ENCODE results near the gene GRIK5. TPM values are rescaled to one million over a fixed set of nuclear protein-coding genes. Genes with fewer than 3 reads are reported as not detected.
A peak's percentile ranks its signal among the peaks of the same experiment; 100 is the strongest.

GRIK5 gene
- total and polyA plus RNA-seq, 2 donors, result 0.33 to 1.7 TPM

GRCh38 chr19:41999071-41999877, 70.7 kb downstream of the GRIK5 start:
- Histone ChIP-seq H3K27me3 (ENCODE audit: control insufficient read depth in 2 of 2, insufficient read depth in 1 of 2, low read length in 1 of 2) (peaks cover 49 to 78% of the 10 kb centered on the region in 2 donors), H3K36me3 (ENCODE audit: control insufficient read depth in 2 of 2, insufficient read depth in 2 of 2, low read length in 1 of 2) (no peaks in the 10 kb centered on the region), H3K27ac (ENCODE audit: low read depth in 1 of 2, low read length in 1 of 2) (no peak overlapping the region), H3K9me3 (ENCODE audit: control insufficient read depth in 2 of 2, insufficient read depth in 1 of 2, low read length in 1 of 2) (peaks cover 1 to 3% of the 10 kb centered on the region in 2 donors), H3K4me1 (ENCODE audit: control insufficient read depth in 2 of 2, insufficient read depth in 2 of 2, low read length in 2 of 2) (peaks cover 14 to 25% of the 10 kb centered on the region in 2 donors), H3K4me3 (ENCODE audit: low read length in 2 of 2) (peak overlapping the region in 1 of 2 donors; percentile 19)
- WGBS, result 17% methylated on average over 55 of the region's 55 CpGs
- DNase-seq (ENCODE audit: low read depth in 6 of 9, low spot score in 9 of 9), result peak in 1 of 9 donors; percentile 16

DNA sequence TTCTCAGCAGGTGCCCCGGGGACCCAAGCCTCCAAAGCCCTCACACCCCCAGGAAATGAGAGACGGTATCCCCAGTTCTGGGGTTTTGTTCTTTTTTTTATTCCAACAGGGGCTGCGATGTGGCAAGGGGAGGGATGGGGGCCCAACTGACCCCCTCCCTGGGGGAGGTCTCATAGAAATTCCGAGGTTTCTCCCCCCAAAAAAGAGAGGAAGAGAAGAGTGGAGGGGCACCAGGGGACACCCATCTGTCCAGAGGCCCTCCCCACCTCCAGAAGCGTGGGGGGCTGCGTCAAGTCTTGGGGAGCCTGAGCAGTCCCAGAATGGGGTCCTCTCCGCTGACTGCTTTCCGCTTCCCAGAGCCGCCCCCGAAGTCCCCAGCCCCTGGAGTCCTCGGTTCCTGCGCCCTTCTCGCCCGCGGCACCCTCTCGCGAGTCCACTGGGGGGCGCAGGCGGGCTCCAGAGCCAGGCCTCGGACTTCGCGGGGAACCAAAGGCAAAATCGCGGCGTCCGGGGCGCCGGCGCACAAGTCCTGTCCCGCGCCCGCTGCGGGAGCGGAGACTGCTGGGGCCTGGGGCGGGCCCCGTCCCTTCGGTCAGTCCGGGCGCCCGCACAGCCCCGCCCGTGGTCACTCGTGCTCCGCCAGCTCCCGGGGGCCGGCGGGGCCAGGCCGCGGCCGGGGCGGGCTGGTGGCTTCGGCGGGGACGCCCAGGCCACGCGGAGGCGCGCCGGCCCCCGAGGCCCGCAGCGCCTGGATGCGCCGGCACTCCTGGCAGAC, 71.6 kb downstream of the GRIK5 start:
- Histone ChIP-seq H3K27me3 (ENCODE audit: control insufficient read depth in 2 of 2, insufficient read depth in 1 of 2, low read length in 1 of 2) (peaks cover 49 to 83% of the 10 kb centered on the region in 2 donors), H3K9me3 (ENCODE audit: control insufficient read depth in 2 of 2, insufficient read depth in 1 of 2, low read length in 1 of 2) (peaks cover 1 to 3% of the 10 kb centered on the region in 2 donors), H3K36me3 (ENCODE audit: control insufficient read depth in 2 of 2, insufficient read depth in 2 of 2, low read length in 1 of 2) (no peaks in the 10 kb centered on the region), H3K4me1 (ENCODE audit: control insufficient read depth in 2 of 2, insufficient read depth in 2 of 2, low read length in 2 of 2) (peaks cover 16 to 29% of the 10 kb centered on the region in 2 donors), H3K27ac (ENCODE audit: low read depth in 1 of 2, low read length in 1 of 2) (no peak overlapping the region), H3K4me3 (ENCODE audit: low read length in 2 of 2) (peak overlapping the region in 1 of 2 donors; percentile 20)
- 4% methylated on average over 64 of the region's 64 CpGs for WGBS
- peak in 2 of 9 donors; percentile 39 to 40 for DNase-seq (ENCODE audit: low read depth in 6 of 9, low spot score in 9 of 9)

- no peak overlapping the region for H3K27ac ChIP-seq (ENCODE audit: low read depth in 1 of 2, low read length in 1 of 2)
- H3K36me3 ChIP-seq (ENCODE audit: control insufficient read depth in 2 of 2, insufficient read depth in 2 of 2, low read length in 1 of 2), result no peaks in the 10 kb centered on the region
- peak in 2 of 9 donors; percentile 26 to 52 for DNase-seq (ENCODE audit: low read depth in 6 of 9, low spot score in 9 of 9)
- H3K27me3 ChIP-seq (ENCODE audit: control insufficient read depth in 2 of 2, insufficient read depth in 1 of 2, low read length in 1 of 2), result peaks cover 49 to 87% of the 10 kb centered on the region in 2 donors
- WGBS, result 5% methylated on average over 14 of the region's 14 CpGs
- H3K4me3 ChIP-seq (ENCODE audit: low read length in 2 of 2), result peak overlapping the region in 1 of 2 donors; percentile 20
- H3K4me1 ChIP-seq (ENCODE audit: control insufficient read depth in 2 of 2, insufficient read depth in 2 of 2, low read length in 2 of 2), result peaks cover 20 to 33% of the 10 kb centered on the region in 2 donors
- peaks cover 1 to 3% of the 10 kb centered on the region in 2 donors for H3K9me3 ChIP-seq (ENCODE audit: control insufficient read depth in 2 of 2, insufficient read depth in 1 of 2, low read length in 1 of 2)
These were observed 72.2 kb downstream of the GRIK5 start for GRCh38 chr19:41997851-41998229.

- H3K9me3 ChIP-seq (ENCODE audit: control insufficient read depth in 2 of 2, insufficient read depth in 1 of 2, low read length in 1 of 2), result peaks cover 1 to 3% of the 10 kb centered on the region in 2 donors
- peaks cover 20 to 33% of the 10 kb centered on the region in 2 donors for H3K4me1 ChIP-seq (ENCODE audit: control insufficient read depth in 2 of 2, insufficient read depth in 2 of 2, low read length in 2 of 2)
- peak in 4 of 9 donors; percentile 28 to 52 (median 40) for DNase-seq (ENCODE audit: low read depth in 6 of 9, low spot score in 9 of 9)
- H3K4me3 ChIP-seq (ENCODE audit: low read length in 2 of 2), result peak overlapping the region in 1 of 2 donors; percentile 18
- no peak overlapping the region for H3K27ac ChIP-seq (ENCODE audit: low read depth in 1 of 2, low read length in 1 of 2)
- H3K36me3 ChIP-seq (ENCODE audit: control insufficient read depth in 2 of 2, insufficient read depth in 2 of 2, low read length in 1 of 2), result no peaks in the 10 kb centered on the region
- 5% methylated on average over 35 of the region's 35 CpGs for WGBS
- peaks cover 49 to 89% of the 10 kb centered on the region in 2 donors for H3K27me3 ChIP-seq (ENCODE audit: control insufficient read depth in 2 of 2, insufficient read depth in 1 of 2, low read length in 1 of 2)
These were observed 72.7 kb downstream of the GRIK5 start for GRCh38 chr19:41997121-41997850.

- peaks cover 20 to 33% of the 10 kb centered on the region in 2 donors for H3K4me1 ChIP-seq (ENCODE audit: control insufficient read depth in 2 of 2, insufficient read depth in 2 of 2, low read length in 2 of 2)
- no peak overlapping the region for H3K27ac ChIP-seq (ENCODE audit: low read depth in 1 of 2, low read length in 1 of 2)
- H3K4me3 ChIP-seq (ENCODE audit: low read length in 2 of 2), result no peak overlapping the region
- H3K36me3 ChIP-seq (ENCODE audit: control insufficient read depth in 2 of 2, insufficient read depth in 2 of 2, low read length in 1 of 2), result no peaks in the 10 kb centered on the region
- H3K9me3 ChIP-seq (ENCODE audit: control insufficient read depth in 2 of 2, insufficient read depth in 1 of 2, low read length in 1 of 2), result peaks cover 1 to 3% of the 10 kb centered on the region in 2 donors
- 50% methylated on average over 12 of the region's 12 CpGs for WGBS
- H3K27me3 ChIP-seq (ENCODE audit: control insufficient read depth in 2 of 2, insufficient read depth in 1 of 2, low read length in 1 of 2), result peaks cover 49 to 85% of the 10 kb centered on the region in 2 donors
- DNase-seq (ENCODE audit: low read depth in 6 of 9, low spot score in 9 of 9), result no peak
These were observed 73.8 kb downstream of the GRIK5 start for GRCh38 chr19:41995959-41996797.

GRCh38 chr19:41994994-41995958, 74.7 kb downstream of the GRIK5 start:
- no peaks in the 10 kb centered on the region for H3K36me3 ChIP-seq (ENCODE audit: control insufficient read depth in 2 of 2, insufficient read depth in 2 of 2, low read length in 1 of 2)
- peaks cover 0 to 3% of the 10 kb centered on the region in 2 donors for H3K9me3 ChIP-seq (ENCODE audit: control insufficient read depth in 2 of 2, insufficient read depth in 1 of 2, low read length in 1 of 2)
- peaks cover 20 to 33% of the 10 kb centered on the region in 2 donors for H3K4me1 ChIP-seq (ENCODE audit: control insufficient read depth in 2 of 2, insufficient read depth in 2 of 2, low read length in 2 of 2)
- no peak overlapping the region for H3K27ac ChIP-seq (ENCODE audit: low read depth in 1 of 2, low read length in 1 of 2)
- no peak for DNase-seq (ENCODE audit: low read depth in 6 of 9, low spot score in 9 of 9)
- WGBS, result 88% methylated on average over 19 of the region's 19 CpGs
- H3K27me3 ChIP-seq (ENCODE audit: control insufficient read depth in 2 of 2, insufficient read depth in 1 of 2, low read length in 1 of 2), result peaks cover 42 to 81% of the 10 kb centered on the region in 2 donors
- H3K4me3 ChIP-seq (ENCODE audit: low read length in 2 of 2), result no peak overlapping the region

GRCh38 chr19:41994521-41994971, 75.5 kb downstream of the GRIK5 start:
- Histone ChIP-seq H3K4me1 (ENCODE audit: control insufficient read depth in 2 of 2, insufficient read depth in 2 of 2, low read length in 2 of 2) (peaks cover 20 to 33% of the 10 kb centered on the region in 2 donors), H3K27ac (ENCODE audit: low read depth in 1 of 2, low read length in 1 of 2) (no peak overlapping the region), H3K27me3 (ENCODE audit: control insufficient read depth in 2 of 2, insufficient read depth in 1 of 2, low read length in 1 of 2) (peaks cover 35 to 74% of the 10 kb centered on the region in 2 donors), H3K9me3 (ENCODE audit: control insufficient read depth in 2 of 2, insufficient read depth in 1 of 2, low read length in 1 of 2) (peaks cover 0 to 3% of the 10 kb centered on the region in 2 donors), H3K36me3 (ENCODE audit: control insufficient read depth in 2 of 2, insufficient read depth in 2 of 2, low read length in 1 of 2) (no peaks in the 10 kb centered on the region), H3K4me3 (ENCODE audit: low read length in 2 of 2) (peak overlapping the region; percentile 37 to 68)
- WGBS, result 28% methylated on average over 13 of the region's 13 CpGs
- no peak for DNase-seq (ENCODE audit: low read depth in 6 of 9, low spot score in 9 of 9)
